HepG2 (cell line): ENCODE results near the gene S100A5. TPM values are rescaled to one million over a fixed set of nuclear protein-coding genes. Genes with fewer than 3 reads are reported as not detected.

Experiments
- AGO2 ChIP-seq: fragments of 200-400 bp; formaldehyde crosslinking; optimal IDR thresholded peaks from 2 replicates; pipeline ENCODE3; 2017; ENCODE audit warnings: mild to moderate bottlenecking, low read depth, low read length, moderate library complexity
- CBX1 ChIP-seq: IDR thresholded peaks from one replicate; pipeline ENCODE4 v1.6.1; 2016; ENCODE audit warnings: antibody characterized with exemption, low read depth
- CBX2 ChIP-seq, 2 experiments: fragments of 200-600 bp in 1 of 2; sonication (generic); formaldehyde crosslinking in 1 of 2; IDR thresholded peaks; 2 replicates each; pipeline versions ENCODE4 v1.7.0 to v1.8.1; 2018 to 2022; ENCODE audit warnings: low read depth in 2 of 2, low read length in 1 of 2, mild to moderate bottlenecking in 1 of 2, missing genetic modification reagents in 1 of 2
- FOXA3 ChIP-seq: IDR thresholded peaks from 2 replicates; pipeline ENCODE4 v1.6.1; 2016; ENCODE audit warnings: missing genetic modification reagents, missing compliant biosample characterization
- FOXO1 ChIP-seq: sonication (generic); formaldehyde crosslinking; IDR thresholded peaks from 2 replicates; pipeline ENCODE4 v1.4.0; 2020; ENCODE audit warnings: missing genetic modification reagents
- GPBP1L1 ChIP-seq: sonication (generic); formaldehyde crosslinking; IDR thresholded peaks from 2 replicates; pipeline ENCODE4 v1.5.0; 2020; ENCODE audit warnings: mild to moderate bottlenecking, missing genetic modification reagents
- HIVEP1 ChIP-seq: sonication (generic); formaldehyde crosslinking; IDR thresholded peaks from 2 replicates; pipeline ENCODE4 v1.4.0; 2020; ENCODE audit warnings: mild to moderate bottlenecking, missing genetic modification reagents
- JUNB ChIP-seq: sonication (generic); formaldehyde crosslinking; IDR thresholded peaks from 2 replicates; pipeline ENCODE4 v1.8.0; 2022; ENCODE audit warnings: missing genetic modification reagents, mild to moderate bottlenecking, borderline replicate concordance
- MAFF ChIP-seq: IDR thresholded peaks from 2 replicates; pipeline ENCODE4 v1.6.1; 2011; ENCODE audit warnings: low read depth, low read length, improper control_type of control experiment
- MLXIP ChIP-seq: sonication (generic); formaldehyde crosslinking; IDR thresholded peaks from 2 replicates; pipeline ENCODE4 v1.9.0; 2021; ENCODE audit warnings: missing genetic modification reagents, borderline replicate concordance
- NFIC ChIP-seq: IDR thresholded peaks from 2 replicates; pipeline ENCODE4 v1.6.1; 2012; ENCODE audit warnings: mild to moderate bottlenecking, low read length, inconsistent platforms
- NKX3-1 ChIP-seq: sonication (generic); formaldehyde crosslinking; IDR thresholded peaks from 2 replicates; pipeline ENCODE4 v1.5.0; 2020; ENCODE audit warnings: missing genetic modification reagents
- PITX1 ChIP-seq: sonication (generic); formaldehyde crosslinking; IDR thresholded peaks from 2 replicates; pipeline ENCODE4 v1.5.1; 2020; ENCODE audit warnings: mild to moderate bottlenecking, missing genetic modification reagents
- THAP9 ChIP-seq: sonication (generic); formaldehyde crosslinking; IDR thresholded peaks from 2 replicates; pipeline ENCODE4; 2020; ENCODE audit warnings: missing genetic modification reagents, mild to moderate bottlenecking, borderline replicate concordance
- YEATS4 ChIP-seq: sonication (generic); formaldehyde crosslinking; IDR thresholded peaks from 2 replicates; pipeline ENCODE4 v1.4.0; 2020; ENCODE audit warnings: missing genetic modification reagents, borderline replicate concordance
- ZBTB37 ChIP-seq: sonication (generic); formaldehyde crosslinking; IDR thresholded peaks from 2 replicates; pipeline ENCODE4 v1.4.0; 2020; ENCODE audit warnings: mild to moderate bottlenecking, missing genetic modification reagents
- ZFP37 ChIP-seq: sonication (generic); formaldehyde crosslinking; IDR thresholded peaks from 2 replicates; pipeline ENCODE4 v1.4.0; 2020; ENCODE audit warnings: missing genetic modification reagents, borderline replicate concordance
- ZNF282 ChIP-seq: fragments of 450-650 bp; IDR thresholded peaks from 2 replicates; pipeline ENCODE4 v1.6.1; 2018; ENCODE audit not compliant: partially characterized antibody
- ZNF430 ChIP-seq: sonication (generic); formaldehyde crosslinking; IDR thresholded peaks from 2 replicates; pipeline ENCODE4 v1.9.0; 2021; ENCODE audit warnings: mild to moderate bottlenecking, missing genetic modification reagents
- ZNF670 ChIP-seq: sonication (generic); formaldehyde crosslinking; IDR thresholded peaks from 2 replicates; pipeline ENCODE4 v1.8.0; 2022; ENCODE audit warnings: mild to moderate bottlenecking, missing genetic modification reagents, borderline replicate concordance
- ZSCAN25 ChIP-seq: sonication (generic); formaldehyde crosslinking; IDR thresholded peaks from 2 replicates; pipeline ENCODE4 v1.8.0; 2022; ENCODE audit warnings: mild to moderate bottlenecking, missing genetic modification reagents
- polyA plus RNA-seq, 8 experiments: library from polyadenylated mRNA; depleted of rRNA in 3 of 8; stranded (reverse) in 7 of 8; unstranded in 1 of 8; fragments of >200 nt; fragmentation: Illumina TruSeq in 4 of 8; extraction: Trizol in 4 of 8; gene quantifications; 2 replicates each; pipeline versions ENCODE4 v1.2.1 to v1.2.3, GENCODE V29; 2011 to 2016; ENCODE audit warnings: low read depth in 4 of 8, missing spikeins in 1 of 8, mixed read lengths in 1 of 8; ENCODE audit not compliant: insufficient read depth in 1 of 8
- total RNA-seq, 5 experiments: library from RNA; depleted of rRNA; stranded (reverse); fragments of >200 nt; fragmentation: Illumina TruSeq; extraction: Trizol; gene quantifications; 2 replicates each; pipeline ENCODE4 v1.2.3, GENCODE V29; 2016; ENCODE audit warnings: low read depth in 1 of 5

The S100A5 gene
- total and polyA plus RNA-seq, 2 of the 13 experiments (the other 11 are each of a cell fraction or from before 2014, with no cell fraction given), result not detected

- no peak for TF ChIP-seq MLXIP (CRISPR knock-in tag)
- no peak for TF ChIP-seq AGO2
- no peak for TF ChIP-seq THAP9 (CRISPR knock-in tag)
- TF ChIP-seq ZNF430 (CRISPR knock-in tag), result no peak; the same call in 1 of the 2 replicates
- TF ChIP-seq JUNB (CRISPR knock-in tag), result no peak
- no peak for TF ChIP-seq NKX3-1 (CRISPR knock-in tag)
- no peak for TF ChIP-seq ZNF282
- peak; percentile 31; the same call in 1 of the 2 replicates for TF ChIP-seq YEATS4 (CRISPR knock-in tag)
- no peak for TF ChIP-seq ZBTB37 (CRISPR knock-in tag)
- no peak for TF ChIP-seq ZFP37
- no peak for TF ChIP-seq NFIC
- no peak for TF ChIP-seq MAFF
- TF ChIP-seq FOXO1 (CRISPR knock-in tag), result peak; percentile 71; the same call in 1 of the 2 replicates
- TF ChIP-seq CBX2 (IDR thresholded peaks at IDR 0.05; ENCODE audit: low read depth, low read length), result no peak
- TF ChIP-seq CBX2 (CRISPR knock-in tag; IDR thresholded peaks at IDR 0.05; ENCODE audit: low read depth), result no peak
- TF ChIP-seq GPBP1L1 (CRISPR knock-in tag), result no peak
- TF ChIP-seq CBX1, result no peak
- no peak for TF ChIP-seq ZNF670 (CRISPR knock-in tag)
- no peak for TF ChIP-seq HIVEP1
- TF ChIP-seq FOXA3 (CRISPR knock-in tag), result peak; percentile 89
- no peak for TF ChIP-seq ZSCAN25 (CRISPR knock-in tag)
- TF ChIP-seq PITX1 (CRISPR knock-in tag), result 0 out of 2 replicates have a peak, but pooled peaks have one; percentile 24
Measured at GRCh38 chr1:153532769-153533599, 7.8 kb downstream of the S100A5 start (continued).
